ENCODE results near the gene LRGUK.

LRGUK gene

DNA sequence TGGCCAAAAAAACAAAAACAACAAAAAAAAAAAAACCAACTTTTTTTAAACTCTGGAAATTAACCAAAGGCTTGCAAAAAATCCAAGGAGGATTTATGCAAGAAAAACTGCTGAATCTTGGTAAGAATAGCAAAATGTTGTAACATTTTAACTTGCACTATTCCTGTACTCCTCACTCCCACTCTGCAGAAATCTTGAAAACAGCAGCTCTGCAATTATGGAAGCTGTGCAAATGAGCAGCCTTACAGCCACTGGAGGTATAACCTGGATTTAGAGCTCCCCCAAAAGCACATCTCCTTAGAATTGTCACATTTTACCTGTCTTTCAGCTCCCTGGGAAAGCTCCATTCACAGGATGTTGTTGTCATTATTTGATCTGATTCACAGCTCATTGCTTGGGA is 41.8 kb upstream of the LRGUK start:
- DNase-seq (ENCODE audit: low read depth) = no peak
- TF ChIP-seq, protein P1, sequence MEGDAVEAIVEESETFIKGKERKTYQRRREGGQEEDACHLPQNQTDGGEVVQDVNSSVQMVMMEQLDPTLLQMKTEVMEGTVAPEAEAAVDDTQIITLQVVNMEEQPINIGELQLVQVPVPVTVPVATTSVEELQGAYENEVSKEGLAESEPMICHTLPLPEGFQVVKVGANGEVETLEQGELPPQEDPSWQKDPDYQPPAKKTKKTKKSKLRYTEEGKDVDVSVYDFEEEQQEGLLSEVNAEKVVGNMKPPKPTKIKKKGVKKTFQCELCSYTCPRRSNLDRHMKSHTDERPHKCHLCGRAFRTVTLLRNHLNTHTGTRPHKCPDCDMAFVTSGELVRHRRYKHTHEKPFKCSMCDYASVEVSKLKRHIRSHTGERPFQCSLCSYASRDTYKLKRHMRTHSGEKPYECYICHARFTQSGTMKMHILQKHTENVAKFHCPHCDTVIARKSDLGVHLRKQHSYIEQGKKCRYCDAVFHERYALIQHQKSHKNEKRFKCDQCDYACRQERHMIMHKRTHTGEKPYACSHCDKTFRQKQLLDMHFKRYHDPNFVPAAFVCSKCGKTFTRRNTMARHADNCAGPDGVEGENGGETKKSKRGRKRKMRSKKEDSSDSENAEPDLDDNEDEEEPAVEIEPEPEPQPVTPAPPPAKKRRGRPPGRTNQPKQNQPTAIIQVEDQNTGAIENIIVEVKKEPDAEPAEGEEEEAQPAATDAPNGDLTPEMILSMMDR (IDR thresholded peaks at IDR 0.05; ENCODE audit: insufficient read depth, low read depth, low read length, missing control alignments) = no peak
- no peak overlapping the region for H3K4me3 ChIP-seq (ENCODE audit: low read length)

DNA sequence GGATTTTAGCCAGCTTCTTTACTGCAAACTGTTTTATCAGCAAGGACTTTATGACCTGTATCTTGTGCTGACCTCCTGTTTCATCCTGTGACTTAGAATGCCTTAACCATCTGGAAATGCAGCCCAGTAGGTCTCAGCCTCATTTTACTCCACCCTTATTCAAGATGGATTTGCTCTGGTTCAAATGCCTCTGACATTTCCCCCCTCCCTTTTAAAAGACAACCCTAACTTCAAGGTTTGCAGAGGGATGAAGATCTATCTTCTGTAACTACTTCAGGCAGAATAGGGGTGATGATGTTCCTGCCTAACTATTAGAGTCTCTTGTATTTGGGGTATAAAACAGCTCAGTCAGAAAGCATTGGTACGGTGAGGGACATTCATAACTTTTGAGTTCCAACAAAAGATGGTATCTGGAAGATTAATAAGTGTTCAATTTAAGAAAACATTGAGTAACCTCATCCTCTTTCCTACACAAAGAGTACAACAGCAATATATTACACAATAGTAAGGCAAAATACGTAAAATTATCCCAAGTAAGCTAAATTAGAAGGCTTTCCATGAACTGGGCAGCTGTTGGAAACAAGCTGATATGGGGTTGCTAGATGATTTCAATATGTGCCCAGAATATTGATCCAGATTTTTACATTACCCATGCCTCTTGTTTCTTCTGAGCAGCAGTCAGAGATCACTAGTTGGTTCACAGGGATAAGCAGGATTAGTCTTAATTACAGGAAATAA is 40.0 kb upstream of the LRGUK start:
- no peak for DNase-seq (ENCODE audit: low read depth)
- TF ChIP-seq, protein P1 (IDR thresholded peaks at IDR 0.05; ENCODE audit: insufficient read depth, low read depth, low read length, missing control alignments) = no peak
- H3K4me3 ChIP-seq (ENCODE audit: low read length) = no peak overlapping the region

DNA sequence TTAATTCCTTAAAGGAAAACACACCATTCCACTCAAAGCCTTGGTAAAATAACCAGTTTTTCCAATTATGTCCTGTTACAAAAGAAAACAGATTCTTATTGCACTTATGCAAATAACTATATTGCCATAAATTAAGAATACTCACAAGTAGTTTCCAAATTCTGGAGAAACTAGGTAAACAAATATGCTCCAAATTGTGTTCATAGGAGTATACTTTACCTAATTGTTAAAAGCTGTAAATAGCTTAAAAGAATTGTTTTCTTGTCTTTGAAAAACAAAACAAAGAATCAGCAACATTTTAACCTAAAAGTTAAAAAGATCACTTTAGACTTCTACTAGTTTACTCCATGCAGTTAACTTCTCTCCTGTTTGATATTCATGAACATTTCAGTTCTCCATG is 38.9 kb upstream of the LRGUK start:
- TF ChIP-seq, protein P1 (IDR thresholded peaks at IDR 0.05; ENCODE audit: insufficient read depth, low read depth, low read length, missing control alignments) = no peak
- H3K4me3 ChIP-seq (ENCODE audit: low read length) = no peak overlapping the region
- DNase-seq (ENCODE audit: low read depth) = no peak

DNA sequence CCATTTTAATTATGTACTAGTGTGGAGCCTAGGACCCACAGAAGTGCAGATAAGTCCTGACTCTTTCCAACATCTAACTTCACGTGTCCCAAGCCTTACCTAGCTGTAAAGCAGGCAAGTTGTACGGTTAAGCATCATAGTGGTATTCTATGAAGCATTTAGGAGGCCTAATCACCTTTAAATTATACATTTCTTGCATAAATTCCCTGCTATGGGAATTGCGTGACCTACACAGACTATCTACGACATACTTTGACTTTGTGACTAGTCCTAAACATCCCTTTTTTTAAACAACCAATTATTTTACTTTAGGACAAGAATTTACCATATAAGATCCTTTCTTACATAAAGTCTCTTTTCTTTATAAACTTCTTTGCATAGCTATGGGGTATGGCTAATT is 37.7 kb upstream of the LRGUK start:
- TF ChIP-seq, protein P1 (IDR thresholded peaks at IDR 0.05; ENCODE audit: insufficient read depth, low read depth, low read length, missing control alignments) = no peak
- no peak for DNase-seq (ENCODE audit: low read depth)
- H3K4me3 ChIP-seq (ENCODE audit: low read length) = no peak overlapping the region

DNA sequence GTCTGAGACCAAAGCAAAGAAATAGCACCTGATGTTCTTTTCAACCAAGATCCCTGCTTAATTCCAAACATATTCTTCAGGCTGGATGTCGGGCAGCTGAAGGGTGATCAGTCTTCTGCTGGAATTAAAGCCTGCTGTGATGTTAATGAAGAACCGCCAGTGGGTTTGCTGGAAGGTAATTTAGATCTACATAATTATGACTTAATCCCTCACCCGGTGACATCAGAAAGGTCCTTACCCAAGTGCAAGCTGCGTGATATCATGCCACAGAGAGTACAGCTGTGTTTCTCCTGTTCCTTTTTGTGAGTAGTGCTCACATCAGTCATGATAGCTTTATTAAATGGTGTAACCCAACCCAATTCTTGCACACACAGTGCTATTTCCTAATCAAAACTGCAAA is 29.1 kb upstream of the LRGUK start:
- TF ChIP-seq, protein P1 (IDR thresholded peaks at IDR 0.05; ENCODE audit: insufficient read depth, low read depth, low read length, missing control alignments) = no peak
- no peak for DNase-seq (ENCODE audit: low read depth)
- no peak overlapping the region for H3K4me3 ChIP-seq (ENCODE audit: low read length)

DNA sequence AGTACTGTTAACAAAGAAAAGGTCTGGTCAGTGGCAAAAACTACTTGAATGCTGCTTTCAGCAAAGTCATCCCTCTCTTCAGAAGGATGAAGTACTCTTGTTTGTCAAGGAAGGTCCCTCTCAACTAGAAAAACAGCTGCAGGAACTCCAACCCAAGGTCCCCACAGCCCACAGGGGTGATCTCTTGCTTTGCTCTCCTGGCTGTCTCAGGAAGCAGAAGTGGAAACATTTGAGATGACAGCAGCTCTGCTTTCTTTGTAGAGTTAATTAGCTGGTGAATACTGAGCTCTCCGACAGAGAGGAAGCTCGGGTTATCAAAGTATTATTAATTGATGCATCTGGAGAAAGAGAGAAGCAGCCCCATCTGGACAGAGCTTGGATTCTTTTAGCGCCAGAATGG is 25.4 kb upstream of the LRGUK start:
- H3K4me3 ChIP-seq (ENCODE audit: low read length) = no peak overlapping the region
- no peak for DNase-seq (ENCODE audit: low read depth)
- TF ChIP-seq, protein P1 (IDR thresholded peaks at IDR 0.05; ENCODE audit: insufficient read depth, low read depth, low read length, missing control alignments) = no peak

DNA sequence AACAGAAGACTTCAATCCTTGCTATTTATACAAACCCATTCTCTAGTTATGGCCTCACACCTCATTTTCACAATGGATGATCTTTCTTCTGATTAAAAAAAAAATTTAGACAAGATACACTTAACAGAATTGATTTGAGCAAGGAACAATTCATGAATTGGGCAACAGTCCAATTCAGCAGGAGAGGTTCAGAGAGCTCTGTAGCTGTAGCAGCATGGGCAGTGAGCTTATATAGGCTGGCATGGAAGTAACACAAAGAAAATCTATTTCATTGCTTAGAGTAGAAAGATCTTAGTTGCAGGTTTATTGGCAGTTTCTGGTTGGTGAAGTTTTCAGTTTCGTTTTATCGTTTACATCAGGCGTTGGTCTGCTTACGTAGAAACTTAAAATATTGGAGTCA is 23.0 kb upstream of the LRGUK start:
- DNase-seq (ENCODE audit: low read depth) = no peak
- TF ChIP-seq, protein P1 (IDR thresholded peaks at IDR 0.05; ENCODE audit: insufficient read depth, low read depth, low read length, missing control alignments) = no peak
- no peak overlapping the region for H3K4me3 ChIP-seq (ENCODE audit: low read length)
